ENCODE measurements around the gene DIAPH3. TPM values are rescaled to one million over a fixed set of nuclear protein-coding genes. Genes with fewer than 3 reads are reported as not detected.

DIAPH3 gene
- total and polyA plus RNA-seq, 8 donors = 3.3 to 19.1 (median 10.6) TPM

DNA sequence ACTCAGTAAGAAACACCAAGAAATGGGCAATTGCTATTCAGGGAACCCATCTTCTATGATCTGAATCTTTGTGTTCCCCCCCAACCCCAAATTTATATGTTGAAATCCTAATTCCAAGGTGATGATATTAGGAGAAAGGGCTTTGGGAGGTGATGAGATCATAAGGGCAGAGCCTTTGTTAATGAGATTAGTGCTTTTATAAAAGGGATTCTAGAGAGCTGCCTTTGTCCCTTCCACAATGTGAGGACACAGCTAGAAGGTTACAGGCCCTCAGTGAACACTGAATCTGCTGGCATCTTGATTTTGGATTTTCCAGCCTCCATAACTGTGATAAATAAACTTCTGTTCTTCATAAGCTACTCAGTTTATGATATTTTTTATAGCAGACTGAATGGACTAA lies 376.0 kb downstream of the DIAPH3 start:
- no peak for ATAC-seq
- Histone ChIP-seq H3K4me1 (no peaks in the 10 kb centered on the region), H3K27me3 (no peaks in the 10 kb centered on the region), H3K27ac (no peak overlapping the region), H3K4me3 (no peak overlapping the region), H3K36me3 (no peaks in the 10 kb centered on the region), H3K9me3 (no peaks in the 10 kb centered on the region)
- intact Hi-C loops (cut with DNase I) = no loop called here
- TF ChIP-seq, protein P1, sequence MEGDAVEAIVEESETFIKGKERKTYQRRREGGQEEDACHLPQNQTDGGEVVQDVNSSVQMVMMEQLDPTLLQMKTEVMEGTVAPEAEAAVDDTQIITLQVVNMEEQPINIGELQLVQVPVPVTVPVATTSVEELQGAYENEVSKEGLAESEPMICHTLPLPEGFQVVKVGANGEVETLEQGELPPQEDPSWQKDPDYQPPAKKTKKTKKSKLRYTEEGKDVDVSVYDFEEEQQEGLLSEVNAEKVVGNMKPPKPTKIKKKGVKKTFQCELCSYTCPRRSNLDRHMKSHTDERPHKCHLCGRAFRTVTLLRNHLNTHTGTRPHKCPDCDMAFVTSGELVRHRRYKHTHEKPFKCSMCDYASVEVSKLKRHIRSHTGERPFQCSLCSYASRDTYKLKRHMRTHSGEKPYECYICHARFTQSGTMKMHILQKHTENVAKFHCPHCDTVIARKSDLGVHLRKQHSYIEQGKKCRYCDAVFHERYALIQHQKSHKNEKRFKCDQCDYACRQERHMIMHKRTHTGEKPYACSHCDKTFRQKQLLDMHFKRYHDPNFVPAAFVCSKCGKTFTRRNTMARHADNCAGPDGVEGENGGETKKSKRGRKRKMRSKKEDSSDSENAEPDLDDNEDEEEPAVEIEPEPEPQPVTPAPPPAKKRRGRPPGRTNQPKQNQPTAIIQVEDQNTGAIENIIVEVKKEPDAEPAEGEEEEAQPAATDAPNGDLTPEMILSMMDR (IDR thresholded peaks at IDR 0.05) = no peak
- DNase-seq = no peak

DNA sequence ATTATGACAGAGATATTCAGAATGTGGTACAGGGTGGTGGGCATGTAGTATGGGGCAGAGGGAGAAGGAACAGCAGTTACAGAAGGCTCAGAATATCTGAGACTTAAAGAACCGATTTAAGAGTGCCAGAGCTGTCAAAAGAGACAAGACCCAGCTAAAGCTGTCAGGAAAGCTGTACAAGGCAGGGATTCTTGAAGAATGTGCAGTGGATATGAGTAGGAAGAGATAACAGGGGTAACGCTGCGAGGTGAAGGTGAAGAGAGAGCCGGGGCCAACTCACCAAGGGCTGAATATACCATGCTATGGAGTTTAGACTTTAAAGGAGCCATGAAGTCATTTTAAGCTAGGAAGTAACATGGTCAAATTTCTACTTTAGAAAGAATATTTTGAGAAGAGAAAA lies 381.0 kb downstream of the DIAPH3 start:
- Histone ChIP-seq H3K36me3 (no peaks in the 10 kb centered on the region), H3K9me3 (no peaks in the 10 kb centered on the region), H3K4me3 (no peak overlapping the region), H3K4me1 (no peaks in the 10 kb centered on the region), H3K27ac (no peak overlapping the region), H3K27me3 (no peaks in the 10 kb centered on the region)
- TF ChIP-seq, protein P1 (IDR thresholded peaks at IDR 0.05) = no peak
- ATAC-seq = no peak
- DNase-seq = no peak
- intact Hi-C loops (cut with DNase I) = no loop called here

DNA sequence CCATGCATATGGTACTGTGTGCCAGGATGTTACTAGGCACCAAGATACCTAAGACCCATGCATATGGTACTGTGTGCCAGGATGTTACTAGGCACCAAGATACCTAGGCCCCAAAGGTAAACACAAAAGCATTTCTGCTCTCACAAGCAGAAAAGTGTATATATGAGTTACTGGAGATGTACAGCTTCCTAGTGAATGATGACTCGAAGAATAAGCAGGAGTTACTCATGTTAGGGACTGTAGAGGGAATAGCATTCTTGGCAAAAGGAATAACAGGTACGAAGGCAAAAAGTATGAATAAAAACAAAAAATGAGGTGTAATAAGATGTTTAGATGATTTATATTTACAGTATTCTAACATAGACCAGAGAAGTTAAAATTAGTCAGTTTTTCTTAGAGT lies 383.7 kb downstream of the DIAPH3 start:
- Histone ChIP-seq H3K36me3 (no peaks in the 10 kb centered on the region), H3K4me1 (no peaks in the 10 kb centered on the region), H3K4me3 (no peak overlapping the region), H3K27me3 (no peaks in the 10 kb centered on the region), H3K27ac (no peak overlapping the region), H3K9me3 (no peaks in the 10 kb centered on the region)
- no peak for ATAC-seq
- TF ChIP-seq, protein P1 (IDR thresholded peaks at IDR 0.05) = no peak
- no peak for DNase-seq
- intact Hi-C loops (cut with DNase I) = no loop called here

DNA sequence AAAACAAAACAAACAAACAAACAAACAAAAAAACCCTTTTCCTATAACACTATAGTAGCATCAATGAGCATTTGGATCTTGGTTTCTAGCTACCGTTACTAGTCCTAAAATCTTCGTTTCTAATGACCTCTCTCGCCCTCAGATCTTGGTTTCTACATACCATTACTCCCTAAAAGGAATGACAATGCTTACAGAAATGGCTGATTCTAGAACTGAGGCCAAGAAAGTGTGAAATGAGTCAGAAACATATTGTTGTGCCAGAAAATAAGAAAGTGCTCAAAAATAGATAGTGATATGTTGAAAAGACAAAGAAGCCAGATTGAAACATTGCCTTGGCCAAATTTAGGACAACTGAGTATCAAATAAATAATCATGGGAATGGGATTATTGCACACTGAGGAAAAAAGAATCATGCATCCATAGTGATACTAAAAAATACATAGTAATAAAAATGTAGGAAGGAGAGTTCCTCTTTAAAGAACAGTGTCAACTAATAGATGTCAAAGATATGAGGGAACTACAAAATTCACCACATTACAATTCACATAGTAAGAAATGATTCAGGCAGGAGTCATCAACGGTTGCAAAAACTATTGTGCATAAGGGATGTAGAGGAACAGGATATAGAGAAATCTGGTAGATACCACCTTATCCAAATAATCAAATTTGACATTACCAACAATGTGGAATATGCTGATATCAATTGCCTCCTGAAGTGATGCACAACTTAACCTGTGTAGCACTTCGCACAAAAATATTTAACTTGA lies 386.6 kb downstream of the DIAPH3 start:
- TF ChIP-seq, protein P1 (IDR thresholded peaks at IDR 0.05) = no peak
- Histone ChIP-seq H3K27ac (no peak overlapping the region), H3K9me3 (no peaks in the 10 kb centered on the region), H3K27me3 (no peaks in the 10 kb centered on the region), H3K4me1 (no peaks in the 10 kb centered on the region), H3K36me3 (no peaks in the 10 kb centered on the region), H3K4me3 (no peak overlapping the region)
- ATAC-seq = no peak
- intact Hi-C loops (cut with DNase I) = no loop called here
- DNase-seq = no peak

DNA sequence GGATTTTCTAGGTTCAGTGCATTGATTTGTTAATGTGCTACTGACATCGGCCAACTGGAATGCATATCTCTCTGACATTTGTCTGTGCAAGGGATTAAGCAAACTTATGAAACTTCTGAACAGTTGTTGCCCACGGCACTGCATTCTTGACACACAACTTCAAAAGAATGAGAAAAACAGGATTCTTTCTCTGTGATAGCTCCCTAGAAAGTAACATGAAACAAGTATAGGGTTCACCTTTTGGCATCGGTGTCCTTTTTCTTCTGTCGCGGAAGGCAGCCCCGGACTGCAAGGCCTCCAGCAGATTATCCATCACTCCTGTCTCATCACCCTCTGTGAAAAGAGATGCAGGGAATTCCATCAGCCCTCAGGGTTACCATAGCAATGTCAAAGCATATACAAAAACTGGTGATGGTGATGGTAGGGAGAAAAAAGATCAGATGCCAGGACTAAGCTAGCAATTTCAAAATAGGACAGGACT lies 389.2 kb downstream of the DIAPH3 start:
- ATAC-seq (no peak), DNase-seq (peak in 2 of 4 donors; percentile 42 to 47)
- no peak overlapping the region for H3K4me3 ChIP-seq
- H3K27ac ChIP-seq = no peak overlapping the region
- TF ChIP-seq, protein P1 (IDR thresholded peaks at IDR 0.05) = no peak
- H3K9me3 ChIP-seq = no peaks in the 10 kb centered on the region
- no peaks in the 10 kb centered on the region for H3K27me3 ChIP-seq
- no peaks in the 10 kb centered on the region for H3K36me3 ChIP-seq
- intact Hi-C loops (cut with DNase I) = no loop called here
- peaks cover 0 to 3% of the 10 kb centered on the region in 2 donors for H3K4me1 ChIP-seq

All from left lung (tissue), 10 donors.